ENCODE measurements around the gene PAK6. TPM values are rescaled to one million over a fixed set of nuclear protein-coding genes. Genes with fewer than 3 reads are reported as not detected.

The PAK6 gene
- total RNA-seq, 1 donor from 2014 or later: 0.26 TPM

DNA sequence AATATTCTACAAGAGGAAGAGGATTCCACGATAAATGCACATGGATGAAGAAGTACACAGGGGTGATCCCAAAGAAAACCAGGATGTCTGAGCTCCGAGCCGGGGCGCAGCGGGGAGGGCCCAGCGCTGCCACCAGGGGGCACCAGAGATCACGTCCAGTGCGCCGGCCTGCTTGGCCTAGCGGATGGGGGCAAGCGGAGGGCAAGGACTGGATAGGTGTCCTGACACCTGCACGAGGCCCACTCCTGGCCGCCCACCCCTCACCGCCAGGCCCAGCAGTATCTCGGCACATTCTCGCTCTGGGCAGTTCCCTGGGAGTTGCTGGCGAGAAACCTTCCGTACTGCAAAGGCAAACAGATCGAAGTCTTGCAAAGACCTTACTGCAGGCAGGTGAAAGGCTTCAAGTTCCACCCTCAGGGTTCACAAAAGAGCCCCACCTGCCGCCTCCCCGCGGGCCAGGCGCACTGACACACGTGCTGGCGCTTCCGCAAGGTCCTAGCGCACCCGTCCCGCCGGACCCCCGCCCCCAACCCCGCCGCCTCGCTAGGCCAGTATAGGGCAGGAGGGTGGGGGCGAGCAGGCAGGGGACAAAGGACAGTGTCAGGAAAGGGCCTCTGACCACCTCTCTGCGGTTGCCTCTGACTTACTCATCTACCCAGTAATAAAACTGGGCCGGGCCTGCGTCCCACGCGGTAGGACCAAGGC is 40.7 kb downstream of the PAK6 start:
- peak; percentile 60 for DNase-seq (ENCODE audit: low spot score)
- H3K4me3 Mint-ChIP-seq: no peak overlapping the region
- peaks cover 57% of the 10 kb centered on the region for H3K27me3 Mint-ChIP-seq (ENCODE audit: insufficient read depth)
- H3K4me1 Mint-ChIP-seq (ENCODE audit: low read depth): peaks cover 5% of the 10 kb centered on the region
- H3K9me3 Mint-ChIP-seq: no peaks in the 10 kb centered on the region
- no peak overlapping the region for H3K27ac Mint-ChIP-seq
- intact Hi-C loops (cut with micrococcal nuclease): loop anchor here (1.0 kb wide), 3 partner anchors 31 to 143 kb away; no protein-coding TSS in a partner anchor
- peaks cover 6% of the 10 kb centered on the region for H3K36me3 Mint-ChIP-seq (ENCODE audit: low read depth)

DNA sequence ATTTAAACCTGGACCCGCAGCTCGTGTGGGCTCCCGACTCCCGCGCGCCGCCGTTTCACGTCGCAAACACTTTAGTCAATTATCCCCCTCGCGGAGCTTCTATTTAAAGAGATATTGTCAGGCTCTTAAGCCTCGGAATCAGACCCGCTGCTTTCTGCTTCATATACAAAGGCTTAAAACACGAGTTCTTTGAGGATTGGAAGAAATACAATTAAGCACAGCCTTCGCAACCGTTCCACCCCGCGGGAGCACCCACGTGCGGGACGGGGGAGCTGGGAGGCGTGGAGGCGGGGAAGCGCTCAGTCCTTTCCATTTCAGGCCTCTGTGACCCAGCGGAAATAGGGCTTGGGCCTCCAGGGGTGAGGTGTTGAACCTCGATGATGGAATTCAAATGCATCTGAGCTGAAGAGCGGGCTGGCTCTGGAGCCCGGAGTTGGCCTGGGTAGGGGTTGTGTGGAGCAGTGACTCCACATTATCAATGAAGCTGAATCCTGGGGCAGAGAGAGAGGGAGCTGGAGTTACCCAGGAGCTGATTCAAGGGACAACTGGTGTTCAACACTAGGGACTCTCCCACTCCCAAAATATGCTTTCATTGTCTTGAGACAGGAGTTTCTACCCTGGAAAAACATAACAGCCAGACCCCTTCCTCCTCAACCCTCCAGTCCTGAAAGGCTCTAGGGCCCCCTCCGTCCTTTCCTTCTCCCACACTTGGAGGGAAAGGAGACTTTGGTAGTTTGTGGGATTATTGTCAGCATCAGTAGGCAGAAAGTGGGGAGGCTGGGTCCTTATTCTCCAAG is 41.6 kb downstream of the PAK6 start:
- peak overlapping the region; percentile 40 for H3K27ac Mint-ChIP-seq
- no peak for DNase-seq (ENCODE audit: low spot score)
- H3K9me3 Mint-ChIP-seq: no peaks in the 10 kb centered on the region
- peaks cover 55% of the 10 kb centered on the region for H3K27me3 Mint-ChIP-seq (ENCODE audit: insufficient read depth)
- intact Hi-C loops (cut with micrococcal nuclease): no loop called here
- H3K4me3 Mint-ChIP-seq: peak overlapping the region; percentile 71
- H3K36me3 Mint-ChIP-seq (ENCODE audit: low read depth): peaks cover 6% of the 10 kb centered on the region
- H3K4me1 Mint-ChIP-seq (ENCODE audit: low read depth): peaks cover 5% of the 10 kb centered on the region

DNA sequence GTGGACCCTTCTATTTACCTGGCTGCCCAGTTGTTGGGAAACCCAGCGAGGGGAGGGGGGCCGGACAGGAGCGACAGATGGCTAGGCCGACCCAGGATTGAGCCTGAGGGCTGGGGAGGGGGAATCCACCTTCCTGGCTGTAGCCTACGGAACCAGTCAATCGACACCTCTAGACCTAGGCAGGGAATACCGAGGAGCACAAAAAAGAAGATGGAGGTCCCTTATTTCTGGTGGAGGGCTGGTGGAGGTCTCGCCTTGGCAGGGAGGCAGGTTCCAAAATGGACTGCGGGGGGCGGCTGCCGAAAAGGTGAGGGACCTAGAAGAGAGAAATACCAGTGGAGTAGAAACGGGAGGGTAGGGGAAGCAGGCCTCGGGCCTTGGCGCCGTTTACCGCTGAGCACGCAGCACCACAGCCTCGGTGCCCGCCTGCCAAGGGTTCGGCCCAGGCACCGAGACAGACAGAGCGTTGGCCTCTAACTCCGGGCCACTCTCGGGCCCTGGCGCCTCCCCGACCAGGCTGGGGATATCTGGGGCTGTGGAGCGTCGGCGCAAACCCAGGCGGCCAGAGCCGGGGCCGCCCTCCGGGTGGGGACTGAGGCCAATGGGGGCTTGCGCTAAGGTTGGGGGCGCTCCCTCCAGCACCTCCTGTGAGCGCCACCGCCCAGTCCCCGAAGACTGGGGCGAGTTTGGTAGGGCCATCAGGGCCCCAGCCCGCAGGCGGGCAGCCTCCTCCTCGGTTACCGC is 42.4 kb downstream of the PAK6 start:
- intact Hi-C loops (cut with micrococcal nuclease): no loop called here
- H3K4me3 Mint-ChIP-seq: peak overlapping the region; percentile 71
- H3K4me1 Mint-ChIP-seq (ENCODE audit: low read depth): peaks cover 5% of the 10 kb centered on the region
- DNase-seq (ENCODE audit: low spot score): no peak
- H3K27me3 Mint-ChIP-seq (ENCODE audit: insufficient read depth): peaks cover 55% of the 10 kb centered on the region
- no peaks in the 10 kb centered on the region for H3K9me3 Mint-ChIP-seq
- H3K36me3 Mint-ChIP-seq (ENCODE audit: low read depth): peaks cover 6% of the 10 kb centered on the region
- peak overlapping the region; percentile 40 for H3K27ac Mint-ChIP-seq

DNA sequence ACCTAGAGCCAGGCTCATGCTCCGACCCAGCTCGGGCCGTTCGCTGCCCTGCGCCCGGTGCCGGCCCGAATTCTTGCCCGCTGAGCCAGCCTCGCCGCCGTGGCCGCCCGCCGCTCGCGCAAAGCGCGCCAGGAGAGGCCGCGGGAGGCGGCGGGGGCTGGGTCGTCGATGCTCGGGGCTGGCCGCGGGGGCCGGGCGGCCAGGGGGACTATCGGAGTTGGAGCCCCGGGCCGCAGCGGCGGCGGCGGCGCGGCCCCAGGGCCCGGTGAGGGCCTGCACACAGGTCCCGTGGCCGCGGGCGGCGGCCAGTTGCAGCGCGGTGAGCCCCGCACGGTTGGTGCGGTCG is 42.9 kb downstream of the PAK6 start:
- Mint-ChIP-seq H3K4me1 (ENCODE audit: low read depth) (peaks cover 5% of the 10 kb centered on the region), H3K9me3 (no peaks in the 10 kb centered on the region), H3K36me3 (ENCODE audit: low read depth) (peaks cover 6% of the 10 kb centered on the region), H3K27ac (no peak overlapping the region), H3K4me3 (no peak overlapping the region), H3K27me3 (ENCODE audit: insufficient read depth) (peaks cover 51% of the 10 kb centered on the region)
- DNase-seq (ENCODE audit: low spot score): no peak
- intact Hi-C loops (cut with micrococcal nuclease): no loop called here

DNA sequence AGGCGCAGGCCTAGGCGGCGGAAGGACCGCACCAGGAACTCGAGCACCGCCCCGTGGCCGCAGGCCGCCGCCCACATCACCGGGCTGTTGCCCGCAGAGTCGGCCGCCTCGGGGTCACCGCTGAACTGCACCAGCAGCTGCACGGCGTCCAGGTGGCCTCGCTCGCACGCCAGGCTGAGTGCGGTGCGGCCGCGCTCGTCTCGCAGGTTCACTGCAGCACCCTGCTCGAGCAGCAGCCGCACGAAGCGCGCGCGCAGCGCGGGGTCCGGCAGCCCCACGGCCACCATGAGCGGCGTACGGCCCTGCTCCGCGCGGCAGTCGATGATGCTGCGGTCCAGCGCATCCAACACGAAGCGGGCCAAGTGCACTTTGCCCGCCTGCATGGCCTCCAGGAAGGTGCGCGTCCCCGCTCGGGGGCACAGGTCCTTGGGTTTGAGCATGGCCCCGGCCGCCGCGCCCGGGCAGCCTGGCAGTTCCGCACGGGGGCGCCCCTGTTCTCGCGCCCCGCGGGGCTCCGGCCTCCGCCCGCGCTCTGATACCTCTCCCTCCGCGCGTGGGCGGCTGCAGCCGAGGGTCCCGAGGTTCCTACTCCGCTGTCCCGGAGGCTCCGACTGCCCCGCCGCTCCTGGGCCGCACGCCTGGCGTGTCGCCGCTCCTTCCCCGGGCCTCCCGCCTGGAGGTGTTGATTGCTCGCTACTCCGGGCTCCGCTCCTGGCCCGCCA is 43.4 kb downstream of the PAK6 start:
- Mint-ChIP-seq H3K4me3 (peak overlapping the region; percentile 68), H3K9me3 (no peaks in the 10 kb centered on the region), H3K27ac (no peak overlapping the region), H3K36me3 (ENCODE audit: low read depth) (peaks cover 7% of the 10 kb centered on the region), H3K4me1 (ENCODE audit: low read depth) (peaks cover 5% of the 10 kb centered on the region), H3K27me3 (ENCODE audit: insufficient read depth) (peaks cover 46% of the 10 kb centered on the region)
- intact Hi-C loops (cut with micrococcal nuclease): no loop called here
- peak; percentile 38 for DNase-seq (ENCODE audit: low spot score)

DNA sequence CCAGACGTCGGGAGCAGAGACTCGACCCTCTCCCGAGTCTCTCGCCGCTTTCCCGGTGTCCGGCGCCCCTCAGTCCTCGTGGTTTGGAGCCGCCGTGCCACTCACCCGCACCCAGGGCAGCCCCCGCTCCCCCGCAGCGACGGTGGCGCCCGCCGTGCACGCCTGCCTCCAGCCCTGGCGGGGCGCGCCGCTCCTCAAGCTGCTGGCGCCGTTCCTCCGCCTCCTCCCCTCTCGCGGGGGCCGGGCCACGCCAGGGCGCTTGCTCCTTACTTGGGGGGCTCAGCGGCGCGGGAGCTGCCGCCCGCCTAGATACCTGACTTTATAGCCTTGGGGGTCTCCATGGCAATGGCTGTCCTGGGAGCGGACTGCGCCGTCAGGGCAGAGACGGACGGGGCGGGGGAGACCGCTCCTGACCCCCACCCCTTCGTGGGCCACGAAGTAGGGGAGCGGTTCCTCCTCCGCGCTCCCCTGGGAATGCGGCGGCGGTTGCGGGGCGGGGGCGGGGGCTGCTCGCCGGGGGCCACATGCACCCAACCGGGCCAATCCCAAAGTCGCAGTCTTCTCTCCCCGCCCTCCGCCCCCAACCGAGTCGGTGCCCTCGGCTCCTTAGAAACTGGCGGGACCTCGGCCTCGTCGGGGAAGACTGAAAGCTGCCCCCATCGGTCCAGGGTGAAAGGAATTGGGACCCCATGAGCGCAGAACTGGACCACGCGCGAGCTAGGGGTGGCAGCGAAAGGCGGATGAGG is 44.2 kb downstream of the PAK6 start, which contains the start of gene ANKRD63:
TSS of gene ANKRD63 (minus strand) at position 196 of the 746 bp plus-strand sequence. CDS start 478 bp downstream, outside the sequence.
- no peak within 1 kb of the TSS for H3K27ac Mint-ChIP-seq
- intact Hi-C loops (cut with micrococcal nuclease): no loop called here
- peak within 1 kb of the TSS; percentile 68 for H3K4me3 Mint-ChIP-seq
- peaks cover 7% of the 10 kb centered on the region for H3K36me3 Mint-ChIP-seq (ENCODE audit: low read depth)
- H3K9me3 Mint-ChIP-seq: no peaks in the 10 kb centered on the region
- H3K27me3 Mint-ChIP-seq (ENCODE audit: insufficient read depth): peaks cover 40% of the 10 kb centered on the region
- no peak for DNase-seq (ENCODE audit: low spot score)
- H3K4me1 Mint-ChIP-seq (ENCODE audit: low read depth): peaks cover 5% of the 10 kb centered on the region

DNA sequence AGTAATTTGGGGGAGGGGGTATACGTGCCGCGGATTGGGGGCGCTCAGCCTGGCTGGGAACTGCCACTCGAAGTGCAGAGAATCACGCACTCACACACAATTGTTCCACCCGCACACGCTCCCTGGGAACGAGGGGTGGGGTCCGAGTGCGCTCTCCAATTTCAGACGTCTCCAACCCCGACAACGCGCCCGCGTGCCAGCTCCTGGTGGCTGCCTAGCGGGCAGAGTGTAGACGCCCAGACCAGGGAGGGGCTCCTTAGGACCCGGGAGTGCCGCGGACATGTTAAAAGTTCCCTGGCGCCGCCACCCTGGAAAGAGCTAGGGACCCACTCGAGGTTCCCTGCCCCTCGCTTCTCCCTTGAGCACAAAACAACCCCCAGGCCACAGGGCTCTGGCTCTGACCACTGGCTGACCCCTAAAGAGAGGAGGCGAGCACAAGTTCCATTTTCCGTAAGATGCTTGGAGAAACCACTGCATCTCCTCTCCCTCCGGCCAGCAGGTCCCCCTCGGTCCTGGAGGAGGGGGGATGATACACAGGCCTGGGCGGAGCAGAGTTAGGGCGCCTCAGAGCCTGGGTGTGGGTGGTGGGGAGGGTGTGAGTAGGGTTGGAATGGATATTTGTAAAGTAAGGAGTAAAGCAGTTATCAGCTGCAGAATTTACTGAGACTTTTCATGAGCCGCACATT is 44.9 kb downstream of the PAK6 start:
- no peak for DNase-seq (ENCODE audit: low spot score)
- Mint-ChIP-seq H3K36me3 (ENCODE audit: low read depth) (peaks cover 7% of the 10 kb centered on the region), H3K9me3 (no peaks in the 10 kb centered on the region), H3K4me3 (no peak overlapping the region), H3K27ac (no peak overlapping the region), H3K27me3 (ENCODE audit: insufficient read depth) (peaks cover 33% of the 10 kb centered on the region), H3K4me1 (ENCODE audit: low read depth) (peaks cover 5% of the 10 kb centered on the region)
- intact Hi-C loops (cut with micrococcal nuclease): no loop called here

DNA sequence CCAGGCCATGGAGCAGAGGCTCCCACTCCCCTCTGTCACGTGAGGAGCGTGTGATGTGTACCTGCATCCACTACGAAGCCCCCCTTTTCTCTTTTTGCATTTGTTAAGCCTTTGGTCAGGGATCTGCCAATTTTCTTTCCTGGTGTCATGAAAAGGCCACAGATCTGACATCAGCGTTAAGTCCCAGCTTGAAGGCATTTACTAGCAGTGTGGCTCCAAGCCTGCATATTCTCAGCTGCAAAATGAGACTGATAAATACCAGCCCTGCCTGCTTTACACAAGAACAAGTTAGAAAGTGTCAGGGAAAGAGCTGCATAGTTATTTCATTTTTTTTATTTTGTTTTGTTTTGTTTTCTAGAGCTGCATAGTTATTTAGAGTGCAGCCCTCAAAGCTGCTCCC is 46.3 kb downstream of the PAK6 start:
- DNase-seq (ENCODE audit: low spot score): no peak
- H3K4me3 Mint-ChIP-seq: no peak overlapping the region
- H3K4me1 Mint-ChIP-seq (ENCODE audit: low read depth): no peaks in the 10 kb centered on the region
- no peaks in the 10 kb centered on the region for H3K9me3 Mint-ChIP-seq
- peaks cover 10% of the 10 kb centered on the region for H3K36me3 Mint-ChIP-seq (ENCODE audit: low read depth)
- intact Hi-C loops (cut with micrococcal nuclease): no loop called here
- peaks cover 23% of the 10 kb centered on the region for H3K27me3 Mint-ChIP-seq (ENCODE audit: insufficient read depth)
- no peak overlapping the region for H3K27ac Mint-ChIP-seq

DNA sequence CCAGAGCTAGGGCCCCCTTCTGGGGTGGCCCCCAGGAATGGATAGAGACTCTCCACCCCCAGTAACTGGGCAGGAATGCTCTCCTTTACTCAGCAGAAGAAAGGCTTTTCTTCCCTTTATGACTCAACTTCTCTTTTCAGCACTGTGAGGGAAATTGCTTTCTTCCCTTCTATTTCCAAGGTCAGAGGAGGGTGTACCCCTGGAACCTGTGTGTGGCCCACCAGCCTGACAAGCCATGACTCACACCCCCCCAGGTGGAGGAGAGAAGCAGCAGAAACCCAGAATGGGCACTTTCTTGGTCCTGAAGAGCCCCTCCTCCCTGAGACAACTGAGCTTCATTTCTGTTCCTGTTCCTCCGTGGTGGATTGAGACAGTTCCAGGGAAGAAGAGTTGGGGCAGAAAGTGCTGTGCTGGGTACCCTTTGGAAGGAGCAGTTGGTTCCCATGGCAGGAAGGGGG is 46.7 kb downstream of the PAK6 start:
- intact Hi-C loops (cut with micrococcal nuclease): no loop called here

DNA sequence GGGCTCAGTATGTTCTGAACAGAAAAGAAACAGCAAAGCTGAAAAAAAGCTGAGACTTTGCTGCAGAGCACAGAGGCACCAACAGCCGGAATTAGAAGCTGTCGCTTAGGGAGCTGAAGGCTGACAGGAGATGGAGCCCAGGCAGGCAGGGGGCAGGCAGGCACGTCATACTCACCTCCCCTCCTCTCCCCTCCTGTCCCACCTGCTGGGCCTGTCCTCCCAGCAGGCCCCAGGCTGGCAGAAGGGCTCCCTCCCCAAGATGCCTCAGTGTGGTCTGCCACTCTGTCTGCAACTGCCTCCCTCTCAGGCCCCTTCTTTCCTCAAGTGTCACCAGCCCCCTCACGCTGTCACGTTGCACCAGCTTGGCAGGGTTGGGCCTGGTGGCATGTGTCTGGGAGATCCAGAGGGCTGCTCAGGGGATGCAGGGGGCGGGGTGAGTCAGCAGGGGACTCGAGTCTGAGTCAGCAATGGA is 47.2 kb downstream of the PAK6 start:
- Mint-ChIP-seq H3K36me3 (ENCODE audit: low read depth) (peaks cover 12% of the 10 kb centered on the region), H3K4me3 (no peak overlapping the region), H3K9me3 (no peaks in the 10 kb centered on the region), H3K4me1 (ENCODE audit: low read depth) (no peaks in the 10 kb centered on the region), H3K27ac (no peak overlapping the region), H3K27me3 (ENCODE audit: insufficient read depth) (peaks cover 13% of the 10 kb centered on the region)
- DNase-seq (ENCODE audit: low spot score): no peak
- intact Hi-C loops (cut with micrococcal nuclease): no loop called here

More for the DNA sequence above, 46.7 kb downstream of the PAK6 start:
- H3K27me3 Mint-ChIP-seq (ENCODE audit: insufficient read depth): peaks cover 18% of the 10 kb centered on the region
- H3K4me1 Mint-ChIP-seq (ENCODE audit: low read depth): no peaks in the 10 kb centered on the region
- H3K9me3 Mint-ChIP-seq: no peaks in the 10 kb centered on the region
- no peak for DNase-seq (ENCODE audit: low spot score)
- H3K27ac Mint-ChIP-seq: no peak overlapping the region
- peaks cover 11% of the 10 kb centered on the region for H3K36me3 Mint-ChIP-seq (ENCODE audit: low read depth)
- H3K4me3 Mint-ChIP-seq: no peak overlapping the region

DNA sequence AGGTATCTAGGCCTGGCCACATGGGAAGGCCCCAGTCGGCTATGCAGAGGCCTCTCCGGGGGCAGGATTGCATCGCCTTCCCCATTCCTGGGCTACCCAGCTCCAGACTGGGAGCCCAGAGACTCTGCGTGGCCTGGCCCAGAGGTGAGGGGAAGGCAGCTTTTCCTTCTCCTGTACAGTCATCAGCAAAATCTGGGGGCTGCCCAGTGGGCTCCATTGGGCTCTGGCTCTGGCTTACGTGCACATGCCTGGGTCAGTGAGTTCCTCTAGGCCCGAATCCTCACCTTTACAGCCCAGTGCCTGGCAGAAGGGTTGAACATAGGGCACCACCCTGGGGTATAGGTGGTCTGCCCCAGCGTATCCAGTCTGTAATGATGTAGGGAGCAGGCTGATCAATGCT is 47.9 kb downstream of the PAK6 start:
- H3K36me3 Mint-ChIP-seq (ENCODE audit: low read depth): peaks cover 12% of the 10 kb centered on the region
- no peak overlapping the region for H3K4me3 Mint-ChIP-seq
- DNase-seq (ENCODE audit: low spot score): no peak
- H3K4me1 Mint-ChIP-seq (ENCODE audit: low read depth): no peaks in the 10 kb centered on the region
- H3K27ac Mint-ChIP-seq: no peak overlapping the region
- intact Hi-C loops (cut with micrococcal nuclease): no loop called here
- peaks cover 12% of the 10 kb centered on the region for H3K27me3 Mint-ChIP-seq (ENCODE audit: insufficient read depth)
- no peaks in the 10 kb centered on the region for H3K9me3 Mint-ChIP-seq

Measured in activated T-helper 1 cell treated with anti-CD3 and anti-CD28 coated beads, Interleukin-12 subunit alpha, Interleukin-12 subunit beta, Interleukin-2, Interleukin-4 antibody, amounts not matched to agents 30 ng/mL and 10 ng/mL and 1 ng/mL, durations not matched to agents 14 hours and 24 hours and 36 hours (primary cell).